Right renal pelvis (tissue), 4 donors: ENCODE measurements around the gene FKBP6. TPM values are rescaled to one million over a fixed set of nuclear protein-coding genes. Genes with fewer than 3 reads are reported as not detected.
"Not testable (repeated sequence)": the region's sequence is repeated elsewhere in the genome, so short reads cannot be mapped to it uniquely, and the experiment has no call there.

Experiments used
- DNase-seq, 4 donors: peaks; one replicate each; pipeline ENCODE4 v3.0.0-alpha.2; 2013; ENCODE audit warnings: low read depth in 4 of 4, low spot score in 3 of 4, missing footprints in 1 of 4
- polyA plus RNA-seq, 4 donors: library from polyadenylated mRNA; unstranded; fragments of 120-200 nt; gene quantifications; one replicate each; pipeline ENCODE4 v1.2.1, GENCODE V29; 2013; ENCODE audit not compliant: insufficient read length in 4 of 4

FKBP6 gene
- polyA plus RNA-seq, 4 donors, result 0.13 to 0.42 (median 0.26) TPM

DNA sequence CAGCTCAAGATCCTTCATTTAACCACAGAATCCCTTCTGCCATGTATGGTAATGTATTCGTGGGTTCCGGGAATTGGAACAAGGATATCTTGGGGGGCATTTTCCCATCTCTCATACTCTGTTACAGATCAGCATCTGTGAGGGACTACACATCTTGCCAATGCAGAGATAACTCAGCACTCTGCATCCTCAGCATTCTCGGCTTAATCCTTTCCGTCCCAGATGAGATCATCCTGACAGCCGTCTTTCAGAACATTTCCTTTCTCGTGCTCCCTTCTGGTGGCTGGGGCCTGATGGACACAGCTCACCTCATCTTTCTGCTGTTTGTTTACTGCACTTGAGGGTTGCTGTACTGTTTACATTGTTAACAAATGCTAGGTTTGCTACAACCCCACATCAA lies 25.3 kb downstream of the FKBP6 start:
- no peak for DNase-seq

DNA sequence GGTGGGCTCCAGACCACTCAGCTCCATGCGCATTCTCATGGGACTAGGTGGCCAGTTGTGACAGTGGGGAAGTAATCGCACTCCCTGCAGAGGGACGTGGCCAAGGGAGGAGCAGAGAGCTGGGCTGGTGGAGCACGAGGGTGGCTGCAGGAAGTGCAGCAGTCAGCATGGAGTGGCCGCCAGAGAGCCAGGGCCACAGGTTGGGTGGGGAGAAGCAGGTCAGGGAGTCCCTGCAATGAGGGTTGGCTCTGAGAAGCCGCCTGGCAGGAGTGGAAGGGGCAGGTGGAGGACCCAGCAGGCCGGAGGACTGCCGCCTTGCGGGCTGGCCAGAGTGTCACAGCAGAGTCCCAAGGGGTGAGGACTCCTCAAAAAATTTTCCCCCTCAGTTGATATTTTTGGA lies 26.2 kb downstream of the FKBP6 start:
- DNase-seq, result no peak

DNA sequence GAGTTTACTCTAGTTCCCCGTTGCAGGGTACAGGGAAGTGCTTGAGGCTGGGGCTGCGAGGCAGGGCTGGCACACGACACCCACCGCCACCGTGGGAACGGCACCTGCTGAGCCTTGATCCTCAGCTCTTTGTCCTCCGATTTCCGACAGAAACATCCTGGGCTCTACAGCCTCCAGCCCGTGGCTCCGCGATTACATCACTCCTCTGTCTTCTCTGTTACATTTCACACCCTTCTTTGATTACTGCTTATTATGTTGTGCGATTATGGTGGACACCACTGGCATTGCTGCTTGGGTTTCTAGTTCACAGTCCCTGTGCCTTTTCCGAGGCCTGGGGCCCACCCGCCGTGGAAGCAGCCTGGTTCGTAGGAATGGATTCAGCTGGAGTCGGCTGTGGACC lies 26.9 kb downstream of the FKBP6 start:
- no peak for DNase-seq

DNA sequence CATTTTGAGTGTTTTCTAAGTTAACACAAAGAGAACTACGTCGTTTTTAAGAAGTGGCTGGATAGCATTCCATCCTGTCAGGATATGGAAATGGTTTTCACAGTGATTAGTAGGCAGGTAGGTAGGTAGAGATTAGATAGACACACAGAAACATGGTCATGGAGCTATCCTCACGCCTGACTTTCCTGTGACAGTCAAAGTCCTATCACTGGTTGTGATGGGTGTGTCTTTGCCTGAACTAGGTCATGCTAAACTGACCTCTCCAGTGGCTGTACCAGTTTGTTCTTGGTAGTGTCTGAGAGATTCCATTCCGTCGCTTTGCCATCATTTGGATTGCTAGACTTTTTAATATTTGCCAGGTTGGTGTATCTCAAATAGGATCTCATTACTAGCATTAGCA lies 28.2 kb downstream of the FKBP6 start:
- DNase-seq, result no peak

DNA sequence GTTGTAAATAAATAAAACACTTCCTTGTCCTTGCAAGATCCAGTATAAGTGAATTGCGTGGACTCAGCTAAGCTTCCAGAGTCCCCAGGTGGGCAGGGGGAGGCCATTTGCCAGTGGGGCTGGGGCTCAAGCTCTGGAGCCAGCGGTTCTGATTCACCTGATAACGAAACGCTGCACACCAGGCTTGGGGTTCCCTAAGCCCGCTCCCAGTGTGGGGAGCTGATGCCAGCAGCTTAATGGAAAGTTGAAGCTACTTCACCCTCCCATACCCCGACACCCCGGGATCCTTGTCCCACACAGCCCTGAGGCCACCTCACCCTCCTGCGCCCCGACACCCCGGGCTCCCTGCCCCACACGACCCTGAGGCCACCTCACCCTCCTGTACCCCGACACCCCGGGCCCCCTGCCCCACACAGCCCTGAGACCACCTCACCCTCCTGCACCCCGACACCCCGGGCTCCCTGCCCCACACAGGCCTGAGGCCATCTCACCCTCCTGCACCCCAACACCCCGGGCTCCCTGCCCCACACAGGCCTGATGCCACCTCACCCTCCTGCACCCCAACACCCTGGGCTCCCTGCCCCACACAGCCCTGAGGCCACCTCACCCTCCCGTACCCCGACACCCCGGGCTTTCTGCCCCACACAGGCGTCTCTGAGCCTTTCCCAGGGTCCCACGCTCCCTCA lies 30.8 kb downstream of the FKBP6 start:
- DNase-seq, result no peak

DNA sequence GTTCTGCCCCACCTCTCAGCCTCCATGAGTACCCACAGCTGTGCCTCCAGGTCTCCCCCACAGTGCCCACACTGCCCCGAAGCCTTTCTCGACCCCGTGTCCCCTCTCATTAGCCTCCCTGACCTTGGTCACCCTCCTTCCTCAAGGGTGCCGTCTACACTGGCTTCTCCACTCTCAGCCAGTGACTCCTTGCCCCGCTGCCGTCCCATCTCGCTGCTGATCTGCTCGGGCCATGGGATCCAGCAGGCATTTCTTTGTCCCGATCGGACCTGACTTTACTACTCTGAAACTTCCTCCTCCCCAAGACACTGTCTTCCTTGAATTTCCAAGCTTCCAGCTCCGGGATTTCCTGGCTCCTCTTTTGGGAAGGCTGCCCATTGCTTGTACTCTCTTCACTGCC lies 31.3 kb downstream of the FKBP6 start:
- DNase-seq, result no peak

DNA sequence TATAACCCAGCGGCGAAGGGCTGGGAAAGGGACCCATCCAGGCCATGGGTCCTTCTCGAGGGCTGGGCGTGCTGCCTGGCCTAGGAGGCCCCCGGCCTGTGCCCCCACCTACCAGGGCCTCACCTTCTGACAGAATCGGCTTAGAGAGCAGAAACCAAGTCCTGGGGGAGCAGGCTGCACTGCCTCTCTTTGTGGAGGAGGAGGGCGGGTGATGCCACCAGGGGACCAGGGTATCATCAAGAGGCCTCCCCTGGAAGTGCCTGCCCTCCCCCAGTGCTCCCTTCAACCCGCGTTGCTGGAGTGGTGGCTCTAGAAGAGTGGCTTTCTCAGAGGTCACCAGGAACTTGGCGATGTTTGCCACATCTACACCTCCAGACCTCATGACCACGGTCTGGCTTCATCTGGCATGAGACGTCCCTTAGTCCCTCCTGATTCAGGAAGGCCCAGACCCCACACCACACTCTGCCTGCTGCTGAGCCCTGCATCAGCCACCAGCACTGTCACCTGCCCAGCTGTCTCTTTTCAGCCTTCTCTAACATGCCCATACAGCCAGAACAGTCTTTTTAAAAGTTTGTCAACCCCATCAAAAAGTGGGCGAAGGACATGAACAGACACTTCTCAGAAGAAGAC lies 31.9 kb downstream of the FKBP6 start:
- no peak for DNase-seq

DNA sequence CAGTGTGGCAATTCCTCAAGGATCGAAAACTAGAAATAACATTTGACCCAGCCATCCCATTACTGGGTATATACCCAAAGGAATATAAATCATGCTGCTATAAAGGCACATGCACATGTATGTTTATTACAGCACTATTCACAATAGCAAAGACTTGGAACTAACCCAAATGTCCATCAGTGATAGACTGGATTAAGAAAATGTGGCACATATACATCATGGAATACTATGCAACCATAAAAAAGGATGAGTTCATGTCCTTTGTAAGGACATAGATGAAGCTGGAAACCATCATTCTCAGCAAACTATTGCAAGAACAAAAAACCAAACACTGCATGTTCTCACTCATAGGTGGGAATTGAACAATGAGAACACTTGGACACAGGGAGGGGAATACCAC lies 32.6 kb downstream of the FKBP6 start:
- DNase-seq, result not testable (repeated sequence)

DNA sequence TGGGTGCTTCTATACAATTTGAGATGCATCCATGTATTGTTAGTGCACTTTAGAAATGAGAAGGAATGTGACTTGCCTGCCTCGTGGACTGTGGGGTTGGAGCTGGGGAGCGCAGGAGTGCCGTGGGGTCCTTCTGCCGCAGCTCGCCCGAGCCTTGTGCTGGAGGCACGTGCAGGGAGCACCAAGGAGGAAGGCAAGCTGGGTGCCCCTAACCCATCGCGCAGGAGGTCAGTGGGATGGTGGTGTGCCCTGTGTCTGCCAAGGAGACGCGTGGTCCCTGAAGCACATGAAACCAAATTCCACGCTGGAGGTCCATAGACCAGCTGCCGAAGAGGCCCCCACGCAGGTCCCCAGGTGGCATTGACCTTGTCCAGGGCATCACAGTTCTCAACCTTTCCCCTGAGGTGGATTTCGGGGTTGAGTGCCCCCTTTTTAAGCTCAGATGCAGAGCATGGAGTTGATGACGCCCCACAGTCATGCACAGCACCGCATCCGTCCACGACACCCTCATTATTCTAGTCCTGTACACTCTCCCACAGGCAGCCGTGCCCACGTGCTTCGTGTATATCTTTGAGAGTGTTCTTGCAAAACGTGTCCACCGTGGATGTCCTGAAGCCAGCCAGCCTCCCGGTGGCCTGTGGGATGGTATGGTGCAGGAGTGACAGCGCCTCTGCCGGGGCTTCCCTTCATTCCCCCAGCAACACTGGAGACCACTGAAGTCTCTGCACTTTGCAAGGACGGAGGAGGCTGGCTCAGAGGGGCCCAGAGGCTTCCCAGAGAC lies 35.5 kb downstream of the FKBP6 start:
- DNase-seq, result no peak

DNA sequence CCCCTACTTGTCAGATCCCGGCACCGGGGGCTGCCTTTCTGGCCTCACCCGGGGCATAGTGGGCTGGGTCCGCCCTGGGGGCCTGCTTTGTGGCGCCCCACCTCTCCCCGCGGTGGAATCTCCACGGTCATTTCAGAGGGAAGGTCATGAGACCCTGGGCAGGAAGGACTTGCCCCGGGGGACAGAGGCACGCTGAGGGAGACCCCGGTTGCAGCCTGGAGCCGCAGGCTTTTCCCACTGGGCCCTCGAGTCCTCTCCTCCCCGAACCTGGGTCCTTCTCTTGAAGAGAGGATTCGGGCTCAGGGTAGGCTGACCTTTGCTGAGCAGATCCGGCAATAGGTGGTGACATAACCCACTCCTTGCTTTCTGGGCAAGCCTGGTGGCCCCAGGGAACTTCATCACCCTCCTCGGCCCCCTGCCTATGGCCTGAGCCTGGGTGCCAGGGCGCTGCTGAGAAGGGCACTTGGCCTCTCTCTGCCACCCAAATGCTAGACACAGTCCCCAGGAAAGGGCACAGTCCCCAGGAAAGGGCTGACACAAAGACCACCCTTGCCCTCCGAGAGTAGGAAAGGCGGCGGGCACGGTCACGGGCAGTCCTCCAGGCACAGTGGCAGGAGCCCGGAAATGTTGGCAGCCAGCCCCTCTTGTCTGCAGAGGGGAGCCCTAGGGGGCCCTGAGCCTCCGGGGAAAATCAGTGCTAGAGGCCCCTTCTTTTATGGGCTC lies 36.2 kb downstream of the FKBP6 start:
- DNase-seq, result no peak

DNA sequence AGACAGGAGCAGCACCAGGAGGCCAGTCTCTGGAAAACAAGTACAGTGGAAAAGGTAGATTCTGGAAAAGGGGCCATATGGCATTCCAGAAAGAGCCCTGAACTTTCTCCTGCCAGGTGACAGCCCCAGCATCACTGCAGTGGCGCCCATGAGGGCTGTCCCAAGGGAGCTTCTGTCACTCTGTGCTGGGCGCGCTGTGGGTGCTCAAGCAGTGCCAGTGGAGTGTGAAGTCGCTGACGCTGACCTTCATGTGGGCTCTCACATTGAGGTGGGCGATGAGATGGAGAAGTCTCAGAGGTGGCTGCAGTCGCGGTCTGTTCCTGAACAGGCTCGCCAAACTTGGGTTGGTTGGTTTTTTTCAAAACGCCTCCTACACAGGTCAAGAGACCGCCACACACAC lies 38.2 kb downstream of the FKBP6 start:
- DNase-seq, result no peak

DNA sequence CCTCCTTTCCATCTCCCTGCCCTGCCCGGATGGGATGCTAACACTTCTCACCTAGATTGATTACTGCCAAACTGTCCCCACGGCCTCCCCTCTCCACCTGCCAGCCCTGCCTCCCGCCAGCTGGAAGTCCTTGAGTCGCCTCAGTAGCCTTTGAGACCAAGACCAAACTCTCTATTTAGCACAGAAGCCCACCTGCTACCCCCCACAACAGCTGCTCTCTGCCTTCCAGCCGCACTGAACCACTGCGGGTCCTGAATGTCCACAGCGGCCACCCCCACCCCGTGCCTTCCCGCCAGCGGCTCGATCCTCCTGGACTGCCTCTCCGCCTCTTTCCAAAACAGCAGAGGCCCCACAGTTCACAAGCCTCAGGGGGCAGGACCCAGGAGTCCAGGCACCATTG lies 39.0 kb downstream of the FKBP6 start:
- no peak for DNase-seq

DNA sequence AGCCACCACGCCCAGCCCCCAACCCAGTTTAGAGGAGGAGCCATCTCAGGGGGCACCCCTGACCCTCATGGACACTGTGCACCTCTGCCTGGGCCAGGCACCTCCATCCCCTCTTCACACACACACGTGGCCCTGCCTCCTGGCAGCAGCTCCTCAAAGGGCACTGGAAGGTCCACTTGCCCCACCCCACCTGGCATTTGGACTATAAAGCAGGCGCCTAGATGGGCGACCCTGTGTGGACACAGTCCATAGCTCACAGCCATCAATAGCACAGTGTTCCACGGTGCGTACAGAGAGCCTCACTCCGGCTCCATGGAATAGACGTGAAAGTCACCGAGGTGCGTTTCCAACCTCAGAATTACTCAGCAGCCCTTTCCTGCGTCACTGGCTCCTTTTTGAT lies 41.0 kb downstream of the FKBP6 start:
- no peak for DNase-seq

DNA sequence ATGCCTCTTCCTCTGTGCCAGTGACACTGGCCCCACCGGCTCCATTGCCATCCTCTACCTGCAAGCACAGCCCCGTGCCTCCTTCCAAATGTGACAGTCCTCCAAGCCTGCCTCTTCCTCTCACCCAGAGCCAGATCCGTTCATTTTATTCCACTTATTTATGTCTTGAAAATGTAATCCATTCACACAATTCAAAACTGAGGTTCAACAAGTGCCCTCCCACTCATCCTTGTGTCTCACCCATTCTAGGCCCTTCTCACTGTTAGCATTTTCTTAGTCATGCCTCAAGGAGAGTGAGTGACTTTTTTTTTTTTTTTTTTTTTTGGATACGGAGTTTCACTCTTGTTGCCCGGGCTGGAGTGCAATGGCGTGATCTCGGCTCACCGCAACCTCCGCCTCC lies 41.7 kb downstream of the FKBP6 start:
- no peak for DNase-seq

DNA sequence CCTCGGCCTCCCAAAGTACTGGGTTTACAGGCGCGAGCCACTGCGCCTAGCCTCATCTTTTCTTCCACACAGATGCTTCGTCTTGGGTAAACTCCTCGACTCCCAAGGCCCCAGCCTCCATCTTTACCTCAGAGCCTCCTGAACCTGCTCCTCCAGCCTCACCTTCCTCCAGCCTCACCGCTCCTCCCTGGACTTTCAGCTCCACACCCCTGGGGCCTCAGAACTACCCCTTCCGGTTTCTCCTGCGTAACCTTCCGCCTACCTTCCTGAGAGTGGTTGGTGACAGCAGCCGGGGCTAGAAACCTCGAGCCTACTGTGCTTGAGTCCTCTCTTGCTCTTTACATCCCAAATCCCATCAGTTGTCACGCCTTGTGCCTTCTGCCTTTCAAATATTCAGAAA lies 45.8 kb downstream of the FKBP6 start:
- no peak for DNase-seq

DNA sequence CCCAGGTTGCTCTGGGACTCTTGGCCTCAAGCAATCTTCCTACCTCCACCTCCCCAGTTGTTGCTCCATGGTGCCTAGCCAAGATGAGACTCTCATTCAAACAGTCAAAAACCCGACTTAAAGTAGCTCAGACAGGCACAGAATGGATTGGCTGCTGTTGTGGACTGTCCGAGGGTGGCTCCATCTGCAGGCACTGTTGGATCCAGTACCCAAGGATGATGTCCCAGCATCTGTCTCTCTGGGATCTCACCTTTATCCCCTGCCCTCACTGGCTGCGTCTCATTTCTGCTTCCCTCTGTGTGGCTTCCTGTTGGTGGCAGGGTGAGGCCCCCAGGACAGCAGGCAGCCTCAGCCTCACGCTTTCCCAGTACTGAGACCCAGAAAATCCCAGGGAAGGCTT lies 48.3 kb downstream of the FKBP6 start:
- DNase-seq, result not testable (repeated sequence)

DNA sequence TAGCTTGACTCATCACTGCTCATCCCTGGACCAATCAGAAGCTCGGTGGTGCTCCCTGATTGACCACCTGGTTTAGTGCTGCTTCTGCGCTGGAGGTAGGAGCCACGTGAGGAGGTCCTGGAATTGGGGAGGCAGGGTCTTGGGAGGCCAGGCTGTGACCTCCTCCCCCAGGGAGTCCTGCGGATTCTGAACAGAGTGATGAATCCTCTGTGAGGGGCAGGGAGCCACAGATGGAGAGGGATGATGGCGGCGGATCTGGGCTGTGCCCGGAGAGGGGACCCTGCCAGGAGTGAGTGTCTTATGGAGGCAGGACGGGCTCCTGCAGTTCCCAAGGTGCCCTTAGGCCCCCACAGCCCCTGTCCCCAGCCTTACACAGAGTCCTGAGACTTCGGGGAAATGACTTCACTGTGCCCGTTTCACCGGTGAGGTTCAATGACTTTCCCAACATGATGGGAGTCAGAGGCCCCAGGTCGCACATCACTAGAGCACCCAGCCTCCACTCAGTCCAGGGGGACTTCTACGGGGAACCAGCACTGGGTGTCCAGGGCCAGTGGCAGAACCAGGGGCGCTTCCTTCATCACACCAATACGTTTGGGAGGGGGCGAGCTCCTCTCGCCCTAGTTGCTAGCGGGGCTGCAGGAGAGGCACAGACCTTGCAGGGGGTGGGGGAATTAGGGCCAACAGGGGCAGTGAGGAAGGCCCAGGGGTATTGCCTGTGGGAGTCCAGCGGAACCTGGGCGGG lies 48.9 kb downstream of the FKBP6 start:
- DNase-seq, result no peak

DNA sequence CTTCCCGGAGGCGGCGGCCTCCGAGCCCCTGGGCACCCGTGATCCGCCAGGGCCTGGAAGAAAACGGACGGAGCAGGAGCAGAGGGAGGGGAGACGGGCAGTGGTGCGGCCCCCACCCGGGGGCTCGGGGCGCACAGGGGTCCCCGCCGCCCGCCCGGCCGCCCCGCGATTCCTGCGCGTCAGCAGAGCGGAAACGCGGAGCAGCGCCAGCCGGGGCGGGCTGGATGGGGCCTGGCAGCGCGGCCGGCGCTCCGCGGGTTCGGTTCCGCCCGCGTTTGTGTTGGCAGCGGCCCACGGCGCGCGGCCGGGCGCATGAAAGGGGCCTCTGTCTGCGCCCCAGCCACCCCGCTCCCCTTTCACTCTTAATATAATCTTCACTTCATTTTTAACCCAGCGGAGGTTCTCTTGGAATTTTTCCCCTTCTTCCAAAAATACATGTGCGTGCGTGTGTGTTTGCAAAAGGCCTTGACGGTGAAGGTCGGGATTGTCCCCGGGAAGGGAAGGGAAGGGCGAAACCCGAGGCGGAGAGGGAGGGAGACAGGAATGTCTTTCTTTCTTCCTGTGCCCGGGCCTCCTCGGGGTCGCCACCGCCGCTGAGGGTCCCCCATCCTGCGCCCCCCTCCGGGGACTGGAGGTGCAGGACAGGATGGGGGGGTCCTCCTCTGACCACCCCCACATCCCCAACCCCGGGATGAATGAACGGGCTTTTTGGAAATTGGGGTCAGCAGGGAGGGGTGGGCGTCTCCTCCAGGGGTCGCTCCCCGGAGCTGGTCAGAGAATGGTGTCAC lies 49.6 kb downstream of the FKBP6 start:
- not testable (repeated sequence) for DNase-seq

DNA sequence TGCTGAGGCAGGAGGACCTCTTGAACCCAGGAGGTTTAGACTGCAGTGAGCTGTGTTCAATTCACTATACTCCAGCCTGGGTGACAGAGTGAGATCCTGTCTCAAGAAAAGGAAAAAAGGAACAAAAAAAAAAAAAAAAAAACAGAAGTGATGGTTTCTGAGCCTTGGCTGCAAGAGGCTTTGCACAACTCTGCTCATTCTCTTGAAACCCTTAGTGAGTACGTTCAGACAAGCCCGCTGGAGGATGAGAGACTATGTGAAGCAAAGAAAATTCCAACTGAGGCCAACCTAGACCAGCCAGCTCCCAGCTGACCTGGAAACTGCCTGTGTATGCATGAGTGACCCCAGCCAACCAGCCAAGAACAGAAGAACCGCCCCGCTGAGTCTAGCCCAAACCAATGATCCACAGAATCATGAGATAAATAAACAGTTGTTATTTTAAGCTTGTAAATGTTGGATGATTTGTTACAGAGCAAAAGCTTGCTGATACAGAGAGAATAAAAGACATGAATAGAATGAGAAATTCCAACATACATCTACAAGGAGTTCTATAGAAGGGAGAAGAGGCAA lies 55.1 kb downstream of the FKBP6 start:
- no peak for DNase-seq
